Spleen (tissue), 7 donors: Measurements from ENCODE around the gene KCNB1.

Experiments used
- CTCF ChIP-seq, 11 experiments: fragments of 200-600 bp in 7 of 11; fragments of 450-650 bp in 4 of 11; sonication (generic) in 4 of 11; IDR thresholded peaks in 8 of 11; conservative IDR thresholded peaks in 3 of 11; 1 replicate in 7 of 11; 2 replicates in 4 of 11; pipeline versions ENCODE4 v1.4.0 to v1.8.0; 2016 to 2021; ENCODE audit warnings: antibody characterized with exemption in 11 of 11, inconsistent platforms in 4 of 11, mild to moderate bottlenecking in 1 of 11
- POLR2A ChIP-seq, 3 donors: fragments of 450-650 bp; IDR thresholded peaks; one replicate each; pipeline ENCODE4 v1.5.1; 2017; ENCODE audit warnings: antibody characterized with exemption in 3 of 3, mild to moderate bottlenecking in 1 of 3
- POLR2AphosphoS5 ChIP-seq, 3 donors: sonication (generic); formaldehyde crosslinking; IDR thresholded peaks; one replicate each; pipeline ENCODE4 v1.5.1; 2017; ENCODE audit warnings: antibody characterized with exemption in 3 of 3
- donor health status: DM: no; HTN: no; CAD: no; lungs with moderate emphysema.
- donor health status: DM: no; HTN: no; CAD: no.
- donor health status: DM: no; HTN: no; CAD: no.

- no peak for TF ChIP-seq CTCF (IDR thresholded peaks at IDR 0.05 in 8 of 11, conservative IDR thresholded peaks at IDR 0.05 in 3 of 11)
- TF ChIP-seq POLR2AphosphoS5 (IDR thresholded peaks at IDR 0.05): no peak
- TF ChIP-seq POLR2A (IDR thresholded peaks at IDR 0.05): no peak
These were observed 43.6 kb upstream of the KCNB1 start for GRCh38 chr20:49526056-49526455.
